HUES64 (cell line): ENCODE results near the gene KCNE3.

Experiments used
- H3K27ac ChIP-seq: 2 replicates; pipeline ENCODE4 v1.7.0; 2013; ENCODE audit warnings: low read depth, low read length, inconsistent platforms
- H3K27me3 ChIP-seq: 2 replicates; pipeline ENCODE4 v1.6.1; 2013; ENCODE audit warnings: mild to moderate bottlenecking, low read length; ENCODE audit not compliant: insufficient read depth
- H3K36me3 ChIP-seq: 2 replicates; pipeline ENCODE4 v1.6.1; 2013; ENCODE audit warnings: mild to moderate bottlenecking, low read length; ENCODE audit not compliant: insufficient read depth
- H3K4me1 ChIP-seq: 2 replicates; pipeline ENCODE4 v1.6.1; 2013; ENCODE audit warnings: mild to moderate bottlenecking, low read length, moderate library complexity; ENCODE audit not compliant: insufficient read depth
- H3K4me3 ChIP-seq: 2 replicates; pipeline ENCODE4 v1.5.1; 2013; ENCODE audit warnings: mild to moderate bottlenecking, low read length, moderate library complexity
- H3K9ac ChIP-seq: 2 replicates; pipeline ENCODE4 v1.6.1; 2013; ENCODE audit warnings: mild to moderate bottlenecking, low read depth, low read length
- H3K9me3 ChIP-seq: 2 replicates; pipeline ENCODE4 v1.6.1; 2013; ENCODE audit warnings: low read depth, low read length; ENCODE audit not compliant: insufficient read depth
- WGBS: fragments of 150-250, 120-280 bp; methylation state at CpG from one replicate; pipeline ENCODE4 v1.1.7; 2013; ENCODE audit warnings: missing lambda C conversion rate; 5-methylcytosine and 5-hydroxymethylcytosine counted together

KCNE3 gene

DNA sequence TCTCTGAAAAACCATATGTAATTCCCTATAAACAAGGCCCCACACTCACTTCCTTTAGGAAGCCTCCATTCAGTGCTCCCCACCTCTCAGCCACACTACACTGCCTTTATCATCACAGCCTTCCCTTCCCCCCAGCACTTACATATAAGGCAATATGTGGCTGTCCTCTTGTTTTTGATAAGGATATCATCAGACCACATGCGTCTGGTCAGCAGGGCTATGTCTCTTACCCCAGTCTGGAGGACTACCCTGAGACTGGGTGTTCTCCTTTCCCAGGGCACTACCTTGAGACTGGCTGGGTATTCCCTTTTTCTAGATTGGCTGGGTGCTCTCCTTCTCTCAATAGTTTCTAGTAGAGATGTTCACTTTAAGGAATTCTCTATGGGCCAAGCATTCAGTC is 7.8 kb downstream of the KCNE3 start:
- no peaks in the 10 kb centered on the region for H3K27me3 ChIP-seq
- 0% methylated on average over 1 of the region's 1 CpG for WGBS
- no peak overlapping the region for H3K4me3 ChIP-seq
- H3K36me3 ChIP-seq = no peaks in the 10 kb centered on the region
- peaks cover 12% of the 10 kb centered on the region; the same call in 1 of the 2 replicates for H3K4me1 ChIP-seq
- H3K27ac ChIP-seq = no peak overlapping the region
- no peaks in the 10 kb centered on the region for H3K9me3 ChIP-seq
- H3K9ac ChIP-seq = no peak overlapping the region

DNA sequence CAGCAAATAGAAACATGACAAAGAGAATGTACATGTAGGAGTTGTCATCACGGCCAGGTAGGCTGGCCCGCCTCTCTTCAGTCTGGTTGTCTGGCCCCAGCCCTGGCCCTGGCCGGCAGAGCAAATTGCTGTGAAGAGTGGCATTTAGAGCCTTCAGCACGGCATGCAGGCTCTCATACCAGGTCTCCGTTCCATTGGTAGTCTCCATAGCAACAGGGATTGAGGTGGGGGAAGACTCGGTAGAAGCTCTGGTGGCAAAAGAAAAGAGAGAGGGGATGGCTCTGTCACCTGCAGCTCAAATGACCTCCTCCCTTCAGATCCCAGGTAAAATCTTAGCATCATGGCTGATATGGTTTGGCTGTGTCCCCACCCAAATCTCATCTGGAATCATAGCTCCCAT is 10.0 kb downstream of the KCNE3 start:
- no peak overlapping the region for H3K27ac ChIP-seq
- H3K9ac ChIP-seq = no peak overlapping the region
- H3K4me1 ChIP-seq = peaks cover 11% of the 10 kb centered on the region; the same call in 1 of the 2 replicates
- WGBS = 84% methylated on average over 6 of the region's 6 CpGs
- no peaks in the 10 kb centered on the region for H3K36me3 ChIP-seq
- H3K9me3 ChIP-seq = no peaks in the 10 kb centered on the region
- H3K4me3 ChIP-seq = no peak overlapping the region
- no peaks in the 10 kb centered on the region for H3K27me3 ChIP-seq

DNA sequence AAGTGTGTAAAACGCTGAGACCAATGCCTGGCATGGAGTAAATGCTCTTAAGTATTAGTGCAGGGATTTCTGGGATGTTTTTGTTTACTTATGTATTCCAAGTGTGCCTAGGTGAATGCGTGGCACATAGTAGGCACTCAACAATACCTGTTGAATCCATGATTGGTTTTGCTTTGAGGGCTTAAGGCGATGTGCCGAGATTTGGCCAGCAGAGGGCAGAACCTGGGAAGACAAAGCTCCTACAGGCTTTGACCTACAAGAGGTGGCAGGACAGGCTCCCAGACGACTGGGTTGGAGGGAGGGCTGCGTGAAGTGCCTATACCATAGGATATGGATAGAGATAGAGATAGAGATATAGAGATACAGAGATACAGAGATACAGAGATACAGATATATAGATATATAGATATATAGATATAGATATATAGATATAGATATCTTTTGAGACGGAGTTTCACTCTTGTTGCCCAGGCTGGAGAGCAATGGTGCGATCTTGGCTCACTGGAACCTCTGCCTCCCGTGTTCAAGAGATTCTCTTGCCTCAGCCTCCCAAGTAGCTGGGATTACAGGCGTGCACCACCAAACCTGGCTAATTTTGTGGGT is 13.9 kb downstream of the KCNE3 start:
- Histone ChIP-seq H3K4me3 (no peak overlapping the region), H3K9ac (no peak overlapping the region)
- WGBS = 49% methylated on average over 10 of the region's 10 CpGs

DNA sequence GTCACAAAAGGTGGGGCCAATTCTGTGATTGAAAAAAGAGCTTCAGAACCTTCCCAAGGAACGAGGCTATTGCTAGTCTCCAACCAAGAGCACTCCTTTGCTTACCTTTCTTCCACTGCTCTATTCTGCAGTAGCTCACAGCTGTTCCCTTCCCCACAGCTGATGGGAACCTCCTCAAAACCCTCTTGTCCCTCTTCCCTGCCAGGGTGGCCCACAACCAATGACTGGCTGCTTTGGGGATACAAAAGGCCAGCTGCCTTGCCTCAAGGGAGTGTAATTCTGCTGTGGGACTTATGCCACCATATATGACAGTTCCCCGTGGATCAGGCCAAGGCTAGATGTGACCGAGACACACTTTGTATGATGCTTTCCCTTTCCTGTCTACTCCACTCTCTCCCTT is 15.0 kb downstream of the KCNE3 start:
- no peaks in the 10 kb centered on the region for H3K36me3 ChIP-seq
- H3K9me3 ChIP-seq = no peaks in the 10 kb centered on the region
- no peaks in the 10 kb centered on the region for H3K27me3 ChIP-seq
- 88% methylated on average over 3 of the region's 3 CpGs for WGBS
- no peak overlapping the region for H3K9ac ChIP-seq
- no peaks in the 10 kb centered on the region for H3K4me1 ChIP-seq
- no peak overlapping the region for H3K4me3 ChIP-seq
- no peak overlapping the region for H3K27ac ChIP-seq

More for the DNA sequence above, 13.9 kb downstream of the KCNE3 start:
- Histone ChIP-seq H3K4me1 (no peaks in the 10 kb centered on the region), H3K36me3 (no peaks in the 10 kb centered on the region), H3K27ac (no peak overlapping the region), H3K9me3 (no peaks in the 10 kb centered on the region), H3K27me3 (no peaks in the 10 kb centered on the region)

DNA sequence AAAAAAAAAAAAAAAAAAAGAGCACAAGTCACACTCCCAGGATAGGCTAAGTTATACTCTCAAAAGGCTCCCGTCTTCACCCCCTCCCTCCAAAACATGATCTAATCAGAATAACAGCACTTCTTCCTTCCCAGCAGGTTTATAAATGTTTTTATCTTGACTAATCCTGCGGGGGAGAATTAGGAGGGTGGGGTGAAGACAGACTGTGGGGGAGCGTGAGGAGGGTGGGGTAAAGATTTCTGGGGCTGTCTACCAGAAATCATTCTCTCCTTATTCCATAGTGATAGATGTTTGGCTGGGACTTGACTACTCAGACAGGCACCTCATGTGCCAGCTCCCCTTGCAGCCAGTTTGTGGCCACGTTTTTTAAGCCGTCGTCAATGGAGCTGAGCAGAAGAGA is 17.0 kb downstream of the KCNE3 start:
- WGBS = 86% methylated on average over 4 of the region's 6 CpGs
- H3K27me3 ChIP-seq = no peaks in the 10 kb centered on the region
- H3K36me3 ChIP-seq = no peaks in the 10 kb centered on the region
- H3K27ac ChIP-seq = no peak overlapping the region
- H3K9ac ChIP-seq = no peak overlapping the region
- H3K9me3 ChIP-seq = no peaks in the 10 kb centered on the region
- no peak overlapping the region for H3K4me3 ChIP-seq
- H3K4me1 ChIP-seq = no peaks in the 10 kb centered on the region

DNA sequence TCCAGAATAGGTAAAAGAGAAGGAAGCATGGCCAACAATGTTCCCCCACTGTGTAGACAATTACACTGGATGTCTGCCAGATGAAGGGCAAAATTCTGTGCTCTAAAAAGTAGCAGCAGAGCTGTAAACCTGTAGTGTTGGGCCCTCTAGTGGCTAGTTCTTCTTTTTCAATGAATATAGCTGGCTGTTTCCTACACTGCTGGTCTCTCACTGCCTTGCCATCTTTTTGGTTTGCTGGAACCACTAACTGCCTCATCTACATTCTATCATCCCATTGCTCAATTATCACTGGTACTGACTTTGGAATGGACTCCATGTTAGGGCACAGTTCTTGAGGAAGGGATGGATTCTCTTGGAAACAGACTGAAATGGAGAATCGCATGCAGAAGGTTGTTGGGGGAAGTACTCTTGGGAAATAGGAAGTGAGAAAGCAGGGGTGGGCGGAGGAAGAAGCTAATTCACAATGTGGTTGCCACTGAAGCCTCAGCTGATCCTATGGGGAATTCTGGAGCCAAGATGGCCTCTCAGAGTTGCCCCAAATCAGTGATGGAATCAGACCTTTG is 17.9 kb downstream of the KCNE3 start:
- no peaks in the 10 kb centered on the region for H3K4me1 ChIP-seq
- H3K27me3 ChIP-seq = no peaks in the 10 kb centered on the region
- WGBS = 86% methylated on average over 2 of the region's 2 CpGs
- no peaks in the 10 kb centered on the region for H3K9me3 ChIP-seq
- no peak overlapping the region for H3K4me3 ChIP-seq
- H3K36me3 ChIP-seq = no peaks in the 10 kb centered on the region
- H3K27ac ChIP-seq = no peak overlapping the region
- no peak overlapping the region for H3K9ac ChIP-seq

DNA sequence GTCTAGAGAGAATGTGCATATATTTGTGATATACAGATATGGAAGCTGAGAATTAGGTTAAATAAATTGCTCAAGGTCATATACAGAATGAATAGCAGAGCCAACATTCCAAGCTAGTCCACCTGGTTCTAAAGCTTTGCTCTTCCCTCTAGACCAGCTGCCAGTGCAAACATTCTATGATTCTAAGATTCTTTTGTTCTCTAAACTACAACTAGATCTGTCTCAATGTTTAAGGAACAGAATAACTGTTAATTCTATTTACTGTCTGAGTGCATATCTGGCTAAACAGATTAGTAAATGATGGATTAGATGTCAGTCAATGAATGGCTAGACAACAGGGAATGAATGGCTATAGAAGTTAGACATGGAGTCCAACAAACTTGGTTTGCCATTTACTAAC is 19.6 kb downstream of the KCNE3 start:
- H3K27ac ChIP-seq = no peak overlapping the region
- H3K9me3 ChIP-seq = no peaks in the 10 kb centered on the region
- no peak overlapping the region for H3K9ac ChIP-seq
- peaks cover 9% of the 10 kb centered on the region for H3K4me1 ChIP-seq
- H3K27me3 ChIP-seq = no peaks in the 10 kb centered on the region
- H3K36me3 ChIP-seq = no peaks in the 10 kb centered on the region
- H3K4me3 ChIP-seq = no peak overlapping the region

DNA sequence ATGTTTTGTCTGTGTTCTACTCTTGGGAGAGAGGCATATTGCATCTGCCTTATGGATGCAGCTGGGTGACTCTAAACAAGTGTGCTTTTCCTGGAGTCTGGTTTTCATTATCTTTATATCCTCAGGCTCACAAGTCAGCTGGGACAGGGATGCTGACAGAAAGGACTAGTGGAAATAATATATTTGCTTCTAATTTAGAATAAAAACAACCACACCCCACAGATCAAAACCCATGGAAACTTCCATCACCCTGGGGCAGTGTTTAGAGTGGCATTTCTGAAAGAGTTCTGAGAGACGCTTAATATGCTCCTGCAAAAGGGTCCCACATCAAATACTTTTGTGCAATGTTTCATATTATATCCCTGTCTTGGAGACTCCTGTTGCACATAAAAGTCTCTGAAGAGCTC is 20.8 kb downstream of the KCNE3 start:
- no peaks in the 10 kb centered on the region for H3K27me3 ChIP-seq
- no peaks in the 10 kb centered on the region for H3K36me3 ChIP-seq
- H3K27ac ChIP-seq = no peak overlapping the region
- 100% methylated on average over 1 of the region's 1 CpG for WGBS
- no peaks in the 10 kb centered on the region for H3K9me3 ChIP-seq
- no peak overlapping the region for H3K4me3 ChIP-seq
- H3K4me1 ChIP-seq = peaks cover 9% of the 10 kb centered on the region
- no peak overlapping the region for H3K9ac ChIP-seq

DNA sequence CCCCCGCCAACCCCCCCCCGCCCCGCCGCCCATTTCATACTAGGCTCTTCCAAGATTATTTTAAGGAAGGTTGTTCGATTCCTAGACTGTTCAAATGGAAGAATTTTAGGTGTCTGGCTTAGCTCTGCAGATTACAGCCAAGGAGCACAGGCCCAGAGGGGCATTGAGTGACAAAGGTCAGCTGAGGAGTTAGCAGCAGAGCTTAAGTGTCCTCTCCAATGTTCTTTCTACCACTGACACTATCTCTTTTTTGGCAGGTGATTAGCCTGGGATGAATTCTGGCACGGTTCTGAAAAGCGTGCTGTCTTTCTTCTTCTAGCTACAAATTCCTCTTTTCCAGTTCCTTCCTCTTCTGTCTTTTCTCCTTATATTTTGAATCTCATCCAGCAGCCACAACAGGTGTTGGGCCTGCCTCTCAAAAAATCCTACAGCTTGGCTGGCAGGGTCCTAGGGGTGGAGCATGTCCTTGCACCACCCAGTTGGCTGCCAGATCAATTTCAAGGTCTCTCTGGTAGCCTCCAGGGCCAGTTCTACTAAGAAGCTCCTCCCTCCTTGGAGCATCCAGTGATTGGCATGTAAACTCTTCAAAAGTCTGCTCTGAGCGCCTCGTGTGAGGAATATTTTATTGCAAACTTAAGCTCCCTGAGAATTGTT is 23.0 kb downstream of the KCNE3 start:
- Histone ChIP-seq H3K4me1 (peaks cover 9% of the 10 kb centered on the region), H3K9ac (no peak overlapping the region), H3K27ac (no peak overlapping the region), H3K36me3 (no peaks in the 10 kb centered on the region), H3K4me3 (no peak overlapping the region), H3K9me3 (no peaks in the 10 kb centered on the region), H3K27me3 (no peaks in the 10 kb centered on the region)
- WGBS = 87% methylated on average over 5 of the region's 9 CpGs

DNA sequence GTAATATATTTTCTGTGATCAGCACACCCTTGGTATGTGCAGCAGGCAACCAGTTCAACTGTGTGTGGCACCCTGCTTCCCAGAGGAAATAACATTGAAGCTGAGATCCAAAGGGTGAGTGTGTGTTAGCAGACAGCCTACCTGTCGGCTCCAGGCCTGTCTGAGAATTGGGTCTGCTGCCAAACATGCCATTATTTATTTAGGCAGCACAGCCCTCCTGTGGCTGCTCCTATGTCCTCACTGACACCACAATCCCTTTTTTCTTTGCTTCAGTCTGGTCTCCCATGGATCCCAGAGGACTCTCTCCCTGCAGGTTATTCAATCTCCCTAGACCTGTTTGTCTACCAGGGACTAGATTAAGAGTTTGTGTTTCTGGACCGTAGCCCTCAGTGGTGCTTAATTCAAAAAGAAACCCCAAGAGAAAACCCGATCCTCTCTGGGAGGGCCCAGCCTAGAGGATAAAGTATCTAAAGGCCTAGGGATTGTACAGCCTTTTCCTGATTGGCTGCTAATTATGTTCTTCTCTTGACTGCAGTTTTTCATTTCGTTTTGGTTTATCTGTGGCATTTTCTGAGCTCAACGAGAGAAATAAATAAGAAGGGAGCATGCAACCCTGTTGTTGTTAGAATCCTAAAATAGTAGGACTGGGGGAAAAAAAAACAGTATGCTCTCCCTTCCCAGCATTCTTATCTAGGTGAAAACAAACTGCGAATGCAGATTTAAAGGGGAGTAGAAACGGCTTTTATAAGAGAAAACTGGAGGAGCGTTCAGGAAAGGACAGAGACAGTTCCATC is 24.1 kb downstream of the KCNE3 start:
- no peak overlapping the region for H3K27ac ChIP-seq
- no peak overlapping the region for H3K4me3 ChIP-seq
- peaks cover 9% of the 10 kb centered on the region for H3K4me1 ChIP-seq
- H3K36me3 ChIP-seq = no peaks in the 10 kb centered on the region
- H3K27me3 ChIP-seq = no peaks in the 10 kb centered on the region
- WGBS = 75% methylated on average over 8 of the region's 8 CpGs
- no peaks in the 10 kb centered on the region for H3K9me3 ChIP-seq
- H3K9ac ChIP-seq = no peak overlapping the region

DNA sequence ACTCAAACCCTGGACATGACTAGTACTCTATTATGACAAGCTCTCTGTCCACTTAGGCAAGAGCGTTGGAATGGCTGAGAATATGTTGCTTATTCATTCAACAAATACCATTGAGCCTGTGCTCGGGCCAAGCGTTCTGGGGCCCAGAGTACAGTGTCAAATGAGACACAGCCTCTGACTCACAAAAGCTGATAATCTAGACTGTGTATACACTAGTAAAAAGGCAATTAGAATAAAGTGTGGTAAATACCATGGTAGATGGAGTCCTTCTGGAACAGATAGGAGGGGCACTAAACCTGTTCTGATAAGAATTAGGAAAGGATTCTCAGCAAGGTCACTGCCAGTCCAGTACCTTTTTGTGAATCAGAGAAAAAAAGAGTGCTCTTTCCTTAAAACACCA is 24.7 kb downstream of the KCNE3 start:
- 84% methylated on average over 3 of the region's 3 CpGs for WGBS
- no peaks in the 10 kb centered on the region for H3K36me3 ChIP-seq
- H3K27ac ChIP-seq = no peak overlapping the region
- H3K9me3 ChIP-seq = no peaks in the 10 kb centered on the region
- no peak overlapping the region for H3K4me3 ChIP-seq
- no peaks in the 10 kb centered on the region for H3K27me3 ChIP-seq
- H3K4me1 ChIP-seq = peaks cover 9% of the 10 kb centered on the region
- H3K9ac ChIP-seq = no peak overlapping the region
